Stimulated activated CD4-positive, alpha-beta T cell treated with anti-CD3 and anti-CD28 coated beads, Interleukin-15, amount 100 ng/mL, for 24 hours (primary cell): ENCODE data around the gene EFCAB5.
"Not testable (repeated sequence)": the region's sequence is repeated elsewhere in the genome, so short reads cannot be mapped to it uniquely, and the experiment has no call there.

Experiments used
- DNase-seq: peaks from one replicate; pipeline ENCODE4 v3.0.0-alpha.2; 2020

The EFCAB5 gene

DNA sequence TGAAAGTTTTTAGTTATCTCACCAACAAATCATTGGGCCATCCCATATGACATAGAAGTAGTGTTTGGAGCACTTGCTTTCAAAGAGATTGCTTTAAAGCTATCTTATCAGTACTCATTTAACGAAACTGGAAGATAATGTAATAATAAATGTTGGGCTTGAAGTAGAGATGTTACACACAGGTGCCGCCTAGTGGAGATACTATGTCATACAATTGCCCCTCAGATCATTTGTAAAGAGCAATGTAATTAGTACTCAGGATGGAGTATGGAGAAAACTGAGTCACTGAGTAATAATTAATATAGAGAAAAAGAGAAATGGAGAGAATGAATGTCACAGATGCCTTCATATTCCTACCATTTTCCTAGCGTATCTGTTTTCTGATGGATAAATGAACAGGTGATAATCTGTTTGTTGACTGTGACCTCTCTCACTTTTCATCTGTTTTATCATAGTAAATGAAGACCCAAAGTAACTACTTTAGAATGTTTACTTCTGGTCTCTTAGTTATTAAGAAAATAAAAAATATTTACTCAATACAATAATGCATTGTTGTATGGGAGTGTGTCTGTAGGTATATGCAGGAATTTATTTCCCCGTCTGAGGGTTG, 80.4 kb downstream of the EFCAB5 start:
- peak; percentile 37 for DNase-seq

DNA sequence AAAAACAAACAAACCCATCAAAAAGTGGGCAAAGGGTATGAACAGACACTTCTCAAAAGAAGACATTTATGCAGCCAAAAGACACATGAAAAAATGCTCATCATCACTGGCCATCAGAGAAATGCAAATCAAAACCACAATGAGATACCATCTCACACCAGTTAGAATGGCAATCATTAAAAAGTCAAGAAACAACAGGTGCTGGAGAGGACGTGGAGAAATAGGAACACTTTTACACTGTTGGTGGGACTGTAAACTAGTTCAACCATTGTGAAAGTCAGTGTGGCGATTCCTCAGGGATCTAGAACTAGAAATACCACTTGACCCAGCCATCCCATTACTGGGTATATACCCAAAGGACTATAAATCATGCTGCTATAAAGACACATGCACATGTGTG, 83.9 kb downstream of the EFCAB5 start:
- not testable (repeated sequence) for DNase-seq

DNA sequence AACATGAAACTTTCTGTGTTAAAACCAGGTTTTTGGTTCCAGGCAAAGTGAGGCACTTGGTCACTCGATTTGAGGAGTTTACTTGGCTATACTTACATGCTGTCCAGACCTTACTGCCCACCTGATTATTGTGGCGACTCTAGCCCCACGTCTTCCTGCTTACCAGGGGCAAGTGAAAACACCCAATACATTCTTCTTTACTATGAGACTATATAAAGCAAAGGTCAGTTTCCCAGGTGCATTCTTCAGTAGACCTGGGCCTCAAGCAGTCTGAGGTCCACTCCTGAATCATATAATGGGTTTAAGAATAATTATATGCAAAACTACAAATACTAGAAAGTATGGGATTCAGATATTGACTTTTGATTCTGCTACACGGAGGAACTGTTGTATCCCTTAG, 86.2 kb downstream of the EFCAB5 start:
- no peak for DNase-seq

DNA sequence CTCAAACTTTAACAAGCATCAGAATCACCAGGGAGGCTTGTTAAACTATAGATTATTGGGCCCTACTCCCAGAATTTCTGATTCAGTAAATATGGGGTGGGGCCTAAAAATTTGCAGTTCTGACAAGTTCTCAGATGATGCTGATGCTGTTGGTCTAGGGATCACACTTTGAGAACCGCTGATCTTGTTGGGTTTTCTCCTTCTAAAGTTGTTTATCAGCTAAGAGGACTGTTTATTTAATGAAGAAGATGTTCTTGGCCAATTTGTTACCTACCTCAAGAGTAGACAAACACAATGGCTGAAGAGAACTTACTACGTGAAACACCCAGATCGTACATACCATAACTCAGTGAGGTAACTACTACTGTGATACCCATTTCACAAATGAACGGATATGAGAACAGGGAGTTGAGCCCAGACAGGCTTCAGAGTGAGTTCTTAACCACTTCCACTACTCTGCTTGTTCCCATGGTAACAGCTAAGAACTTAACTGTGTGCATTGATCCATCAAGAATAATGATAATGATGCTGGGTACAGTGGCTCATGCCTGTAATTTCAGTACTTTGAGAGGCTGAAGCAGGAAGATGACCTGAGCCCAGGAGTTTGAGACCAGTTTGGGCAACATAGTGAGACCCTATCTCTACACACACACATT, 89.9 kb downstream of the EFCAB5 start:
- no peak for DNase-seq

DNA sequence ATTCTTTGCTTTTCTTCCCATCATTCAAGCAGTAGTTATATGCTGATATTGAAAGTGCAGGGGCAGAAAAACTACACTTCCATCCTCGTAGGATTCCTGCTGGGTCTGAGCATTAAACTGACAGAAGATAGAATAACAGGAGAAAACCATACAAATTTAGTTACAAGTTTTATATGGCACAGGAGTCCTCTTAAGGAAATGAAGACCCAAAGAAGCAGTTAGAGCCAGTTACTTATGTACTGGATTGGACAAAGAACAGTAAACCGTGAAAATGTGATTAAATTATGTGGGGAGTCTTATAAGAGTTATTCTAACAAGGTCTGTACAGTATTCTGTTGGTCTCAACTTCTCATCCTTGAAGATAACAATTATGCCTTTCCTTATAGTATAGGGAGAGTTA, 93.9 kb downstream of the EFCAB5 start:
- no peak for DNase-seq

DNA sequence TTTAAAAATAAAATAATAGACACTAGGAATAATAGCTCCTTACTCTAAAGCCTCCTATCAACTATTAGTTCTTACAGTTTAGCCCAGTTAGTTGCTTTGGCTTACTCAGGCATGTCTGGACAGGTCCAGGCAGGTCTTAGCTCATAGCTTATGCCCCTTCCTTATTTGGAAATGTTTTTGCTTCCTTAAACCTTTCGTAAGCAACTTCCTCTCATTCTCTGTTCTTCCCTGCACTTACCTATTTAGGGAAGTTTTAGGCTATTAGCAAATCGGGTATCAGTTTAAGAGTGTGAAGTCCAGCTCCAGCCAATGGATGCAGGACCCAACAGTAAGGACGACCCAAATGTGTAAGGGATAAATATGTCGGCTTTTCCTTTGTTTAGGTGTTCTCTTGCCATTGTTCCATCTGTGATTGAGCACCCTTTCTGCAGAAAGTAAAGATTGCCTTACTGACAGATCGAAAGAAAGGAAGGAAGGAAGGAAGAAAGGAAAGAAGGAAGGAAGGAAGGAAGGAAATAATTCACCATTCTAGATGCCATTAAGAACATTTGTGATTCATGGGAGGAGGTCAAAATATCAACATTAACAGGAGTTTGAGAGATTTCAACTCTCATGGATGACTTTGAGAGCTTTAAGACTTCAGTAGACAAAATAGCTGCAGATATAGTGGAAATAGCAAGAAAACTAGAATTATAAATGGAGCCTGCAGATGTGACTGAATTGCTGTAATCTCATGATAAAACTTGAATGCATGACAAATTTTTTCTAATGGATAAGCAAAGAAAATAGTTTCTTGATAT, 99.5 kb downstream of the EFCAB5 start:
- not testable (repeated sequence) for DNase-seq

DNA sequence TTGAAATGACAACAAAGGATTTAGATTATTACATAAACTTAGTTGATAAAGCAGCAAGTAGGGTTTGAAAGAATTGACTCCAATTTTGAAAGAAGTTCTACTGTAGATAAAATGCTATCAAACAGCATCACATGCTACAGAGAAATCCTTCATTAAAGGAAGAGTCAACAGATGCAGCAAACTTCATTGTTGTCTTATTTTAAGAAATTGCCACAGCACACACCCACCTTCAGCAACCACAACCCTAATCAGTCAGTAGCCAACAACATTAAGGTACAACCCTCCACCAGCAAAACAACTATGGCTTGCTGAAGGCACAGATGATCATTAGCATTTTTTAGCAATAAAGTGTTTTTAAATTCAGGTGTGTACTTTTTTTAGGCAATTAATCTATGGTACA, 100.1 kb downstream of the EFCAB5 start:
- DNase-seq: no peak

DNA sequence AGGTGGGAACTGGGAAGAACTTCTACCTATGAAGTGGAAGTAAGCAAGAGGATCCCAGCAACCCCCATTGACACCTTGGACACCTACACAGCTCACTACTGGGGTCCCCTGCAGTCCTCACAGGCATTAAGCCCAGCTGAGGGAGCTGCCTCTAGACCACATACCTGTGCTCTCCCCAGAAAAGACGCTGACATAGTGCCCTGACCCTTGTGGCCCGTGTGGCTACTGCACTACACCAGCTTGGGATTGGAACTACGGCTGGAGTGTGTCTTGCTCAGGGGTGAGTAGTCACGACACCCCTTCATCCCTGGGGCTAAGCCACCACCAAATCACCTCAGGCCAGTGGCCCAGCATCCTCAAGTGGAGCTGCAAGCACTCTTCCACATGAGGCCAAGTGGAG, 120.9 kb downstream of the EFCAB5 start:
- no peak for DNase-seq

DNA sequence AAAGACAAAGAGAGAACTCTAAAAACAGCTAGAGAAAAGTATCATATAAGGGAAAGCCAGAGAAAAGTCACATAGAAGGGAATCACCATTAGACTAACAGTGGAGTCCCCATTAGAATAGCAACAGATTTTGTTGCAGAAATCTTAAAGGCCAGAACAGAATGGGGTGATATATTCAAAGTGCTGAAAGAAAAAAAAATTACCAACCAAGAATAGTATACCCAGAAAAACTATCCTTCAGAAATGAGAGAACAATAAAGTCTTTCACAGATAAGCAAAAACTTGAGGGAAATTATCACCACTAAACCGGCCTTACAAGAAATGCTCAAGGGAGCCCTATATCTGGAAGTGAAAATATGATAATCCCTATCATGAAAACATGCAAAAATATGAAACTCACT, 123.3 kb downstream of the EFCAB5 start:
- no peak for DNase-seq

DNA sequence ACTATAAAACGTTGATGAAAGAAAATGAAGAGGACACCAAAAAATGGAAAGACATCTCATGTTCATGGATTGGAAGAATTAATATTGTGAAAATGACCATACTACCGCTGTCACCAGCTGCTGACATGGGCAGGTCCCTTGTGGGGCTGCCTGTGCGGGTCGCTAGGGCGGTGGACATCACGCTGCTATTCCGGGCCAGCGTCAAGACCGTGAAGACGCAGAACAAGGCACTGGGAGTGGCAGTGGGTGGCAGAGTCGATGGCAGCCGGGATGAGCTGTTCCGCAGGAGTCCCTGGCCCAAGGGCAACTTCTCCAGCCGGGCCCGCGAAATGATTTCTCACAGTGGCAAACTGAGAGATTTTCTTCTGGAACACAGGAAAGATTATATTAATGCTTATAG, 127.0 kb downstream of the EFCAB5 start:
- DNase-seq: no peak

DNA sequence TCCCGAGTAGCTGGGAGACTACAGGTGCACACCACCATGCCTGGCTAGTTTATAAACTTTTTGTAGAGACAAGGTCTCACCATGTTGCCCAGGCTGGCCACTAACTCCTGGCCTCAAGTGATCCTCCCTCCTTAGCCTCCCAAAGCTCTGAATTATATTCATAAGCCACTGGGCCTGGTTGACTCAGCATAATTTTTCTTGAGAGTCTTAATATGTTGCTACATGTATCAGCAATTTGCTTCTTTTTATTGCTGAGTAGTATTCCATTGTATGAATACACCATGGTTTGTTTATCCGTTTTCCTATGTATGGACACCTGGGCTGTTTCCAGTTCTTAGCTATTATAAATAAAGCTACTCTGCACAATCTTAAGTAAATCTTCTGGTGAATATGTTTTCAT, 132.8 kb downstream of the EFCAB5 start:
- no peak for DNase-seq

DNA sequence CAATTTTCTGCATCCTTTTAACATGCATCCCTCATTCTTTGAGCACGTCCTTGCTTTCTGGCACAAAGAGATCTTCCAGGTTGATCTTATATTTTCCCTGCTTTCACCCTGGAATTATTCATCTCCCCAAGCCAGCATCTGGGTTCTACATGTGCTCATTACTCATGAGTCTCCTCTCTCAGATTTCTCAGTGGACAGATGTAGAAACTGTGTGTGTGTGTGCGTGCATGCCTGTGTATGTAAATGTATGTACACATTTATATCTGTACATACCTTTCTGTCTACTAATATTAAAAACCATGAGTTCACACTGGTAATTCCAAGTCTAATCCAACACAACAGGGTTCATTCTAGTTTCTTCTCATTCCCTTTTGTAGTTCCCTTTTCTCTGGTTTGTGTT, 133.3 kb downstream of the EFCAB5 start:
- DNase-seq: no peak

DNA sequence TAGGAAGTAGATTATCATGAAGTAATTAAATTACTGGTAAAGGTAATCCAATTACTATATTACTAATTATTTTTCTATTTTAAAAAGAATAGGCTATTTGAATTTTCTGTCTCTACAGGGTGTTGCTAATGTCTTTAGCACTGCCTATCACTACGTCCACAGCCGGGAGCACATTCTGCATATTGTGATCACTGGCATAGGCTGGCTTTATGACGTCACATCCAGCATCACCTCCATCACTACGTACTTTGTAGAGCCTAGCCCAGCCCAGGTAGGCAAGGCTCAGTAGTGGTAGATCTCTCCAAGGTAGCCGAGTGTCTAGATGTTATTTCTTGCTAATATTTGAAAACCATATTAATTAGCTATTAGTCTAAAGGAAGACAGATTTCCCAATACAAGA, 141.3 kb downstream of the EFCAB5 start:
- DNase-seq: no peak

DNA sequence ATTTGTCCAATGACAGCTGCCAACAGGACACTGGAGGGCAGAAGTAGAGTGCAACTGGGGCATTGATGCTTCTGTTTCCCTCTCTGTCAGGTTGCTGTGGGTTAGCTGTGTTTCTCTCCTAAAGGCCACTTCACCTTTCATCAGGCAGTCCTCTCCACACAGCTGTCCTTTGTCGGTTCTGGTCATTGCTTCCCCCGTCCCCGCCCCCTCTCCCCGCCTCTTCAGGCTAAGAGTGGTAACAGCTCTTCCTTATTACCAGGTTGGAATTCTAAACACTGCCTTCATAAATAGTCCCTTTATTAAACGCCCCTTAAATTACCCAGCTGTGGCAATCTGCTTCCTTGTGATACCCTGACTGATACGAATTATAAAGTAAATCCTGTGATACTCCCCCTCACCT, 143.4 kb downstream of the EFCAB5 start:
- no peak for DNase-seq

DNA sequence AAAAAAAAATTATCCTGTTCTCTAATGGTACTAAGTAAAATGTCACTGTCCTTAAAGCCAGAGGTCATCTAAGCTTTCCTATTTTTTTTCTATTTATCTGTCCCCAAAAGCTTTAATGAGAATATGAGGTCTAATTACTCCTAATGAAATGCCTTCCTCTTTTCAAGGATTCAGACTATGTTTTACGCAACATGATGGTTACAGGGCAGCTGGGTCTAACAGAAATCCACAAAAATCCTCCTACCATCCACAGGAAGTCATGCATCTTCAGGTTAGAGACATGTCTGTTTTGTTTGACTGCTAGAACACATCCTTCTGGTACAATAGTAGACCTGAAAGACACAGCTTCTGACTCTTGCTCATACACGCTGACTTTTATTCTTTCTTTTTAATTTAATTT, 145.5 kb downstream of the EFCAB5 start:
- DNase-seq: no peak

DNA sequence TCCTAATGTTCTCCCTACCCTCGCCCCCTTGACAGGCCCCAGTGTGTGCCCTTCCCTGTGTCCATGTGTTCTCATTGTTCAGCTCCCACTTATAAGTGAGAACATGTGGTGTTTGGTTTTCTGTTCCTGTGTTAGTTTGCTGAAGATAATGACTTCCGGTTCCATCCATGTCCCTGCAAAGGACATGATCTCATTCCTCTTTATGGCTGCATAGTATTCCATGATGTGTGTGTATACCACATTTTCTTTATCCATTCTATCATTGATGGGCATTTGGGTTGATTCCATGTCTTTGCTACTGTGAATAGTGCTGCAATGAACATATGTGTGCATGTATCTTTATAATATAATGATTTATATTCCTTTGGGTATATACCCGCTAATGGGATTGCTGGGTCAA, 146.0 kb downstream of the EFCAB5 start:
- not testable (repeated sequence) for DNase-seq

DNA sequence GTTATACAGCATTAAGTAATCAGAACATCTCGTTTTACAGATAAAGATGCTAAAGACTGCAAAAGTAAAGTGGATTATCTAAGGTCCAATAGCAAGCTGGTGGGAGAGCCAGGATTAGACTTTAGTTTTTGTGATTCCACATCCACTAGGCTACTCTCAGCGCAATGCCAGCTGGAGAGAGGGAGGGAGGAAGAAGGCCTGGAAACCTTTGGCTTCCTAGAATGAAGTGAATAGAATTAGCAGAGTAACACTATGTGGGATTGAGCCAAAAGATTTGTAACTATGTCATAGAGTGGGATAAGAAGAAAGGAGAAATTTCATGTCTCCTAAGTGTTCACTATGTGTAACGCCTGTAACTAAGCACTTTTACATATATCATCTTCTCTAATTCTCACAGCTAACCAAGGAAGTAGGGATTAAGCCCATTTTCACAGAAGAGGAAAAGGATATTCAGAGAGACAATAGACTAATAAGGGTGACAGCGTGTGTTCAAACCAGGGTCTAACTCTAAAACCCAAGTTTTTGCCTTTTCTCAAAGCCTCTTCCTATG, 149.8 kb downstream of the EFCAB5 start:
- DNase-seq: no peak

DNA sequence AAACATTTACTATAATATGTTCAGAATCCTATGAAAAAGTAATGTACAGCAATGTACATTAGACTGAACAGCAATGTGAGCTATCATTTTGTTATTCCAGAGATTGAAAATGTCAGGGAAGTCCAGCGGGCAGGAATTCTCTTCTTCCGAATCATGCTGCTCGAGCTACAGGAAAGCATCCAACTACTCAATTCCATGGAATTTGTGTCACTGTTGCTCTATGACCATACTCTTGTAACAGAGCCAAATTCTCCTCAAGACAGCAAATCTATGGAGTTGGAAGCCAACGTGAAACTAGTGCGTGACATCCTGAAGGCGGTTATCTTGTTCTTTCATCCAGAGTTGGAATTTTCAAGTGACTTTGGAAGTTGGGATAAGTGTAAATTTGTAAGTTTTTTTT, 150.3 kb downstream of the EFCAB5 start:
- DNase-seq: no peak

DNA sequence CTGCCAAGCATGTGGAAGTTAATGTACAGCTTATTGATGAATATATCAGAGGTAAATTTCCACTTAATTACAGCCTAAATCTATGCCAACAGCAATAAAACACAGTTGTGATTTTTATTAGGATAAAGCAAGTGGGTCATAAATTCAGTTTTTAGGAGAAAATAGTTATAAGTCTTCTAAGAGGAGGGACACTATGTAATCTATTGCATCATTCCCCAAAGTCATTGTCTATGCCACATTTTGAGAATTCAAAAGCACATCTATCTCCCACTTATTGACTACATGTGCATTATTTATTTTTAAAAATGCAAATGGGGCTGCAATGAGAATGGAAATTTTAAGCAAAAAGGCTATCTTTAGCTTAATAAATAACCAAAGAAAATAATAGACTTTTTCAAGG, 151.5 kb downstream of the EFCAB5 start:
- no peak for DNase-seq

DNA sequence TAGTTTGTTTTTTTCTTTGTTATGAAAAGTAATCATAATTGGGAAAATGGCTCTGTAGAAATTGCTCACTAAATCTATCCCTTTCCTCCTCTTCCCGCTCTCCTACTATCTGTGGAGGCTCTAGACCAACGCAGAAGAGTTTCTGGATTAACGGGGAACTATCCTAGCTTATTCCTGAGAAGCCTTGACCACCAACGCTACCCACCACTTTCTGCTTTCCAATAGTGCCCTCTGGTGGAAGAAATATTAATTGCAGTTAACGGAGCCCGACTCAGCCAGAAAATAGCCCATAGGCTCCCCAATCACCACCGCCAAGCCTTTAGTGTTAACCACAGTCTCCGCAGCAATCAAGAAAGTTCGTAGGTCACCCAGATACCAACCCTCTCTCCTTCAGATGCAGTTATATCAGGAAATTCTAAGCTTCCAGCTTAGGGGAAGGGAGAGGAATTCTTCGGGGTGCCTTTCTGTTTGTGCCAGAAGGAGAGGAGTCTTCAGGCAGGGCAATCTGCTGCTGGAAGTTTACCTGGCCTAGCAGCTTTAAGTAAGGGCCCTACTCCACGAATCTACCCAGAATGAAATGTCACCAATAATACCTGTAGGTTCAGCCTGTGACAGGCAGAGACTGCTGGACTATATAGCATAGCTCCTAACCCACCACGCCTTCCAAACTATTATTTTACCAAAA, 152.2 kb downstream of the EFCAB5 start:
- peak; percentile 47 for DNase-seq

DNA sequence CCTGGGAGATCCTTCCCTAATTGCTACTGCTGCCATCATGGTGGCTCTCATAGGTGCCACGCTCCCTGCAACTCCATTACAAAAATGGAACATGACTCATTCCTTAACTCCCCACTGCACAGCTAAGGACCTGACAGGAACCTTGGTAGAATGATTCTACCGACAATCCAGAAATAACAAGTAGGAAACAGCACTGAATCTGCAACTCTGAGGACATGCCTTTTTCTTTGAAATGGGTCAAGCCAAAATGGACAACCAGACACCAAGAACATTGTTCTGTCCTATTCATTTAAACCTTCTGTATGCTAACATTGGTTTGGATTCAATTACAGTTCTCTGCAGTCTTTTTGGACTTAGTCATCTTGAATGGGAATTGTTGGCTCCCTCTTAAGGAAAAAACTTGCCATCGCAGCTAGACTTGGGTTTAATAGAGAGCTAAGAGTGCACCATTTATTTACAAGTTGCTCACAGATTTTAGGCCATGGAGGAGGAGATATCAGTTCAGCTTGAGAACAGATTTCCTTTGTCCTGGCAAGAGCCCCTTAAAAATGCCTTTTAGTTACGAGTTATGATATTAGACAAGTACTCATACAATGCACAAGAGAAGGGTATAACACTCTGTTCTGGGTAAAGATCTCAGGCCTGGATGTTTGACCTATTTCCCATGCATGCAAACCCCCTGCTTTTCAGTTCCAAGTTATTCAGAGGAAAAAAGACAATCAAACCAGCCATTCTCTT, 154.2 kb downstream of the EFCAB5 start:
- no peak for DNase-seq

DNA sequence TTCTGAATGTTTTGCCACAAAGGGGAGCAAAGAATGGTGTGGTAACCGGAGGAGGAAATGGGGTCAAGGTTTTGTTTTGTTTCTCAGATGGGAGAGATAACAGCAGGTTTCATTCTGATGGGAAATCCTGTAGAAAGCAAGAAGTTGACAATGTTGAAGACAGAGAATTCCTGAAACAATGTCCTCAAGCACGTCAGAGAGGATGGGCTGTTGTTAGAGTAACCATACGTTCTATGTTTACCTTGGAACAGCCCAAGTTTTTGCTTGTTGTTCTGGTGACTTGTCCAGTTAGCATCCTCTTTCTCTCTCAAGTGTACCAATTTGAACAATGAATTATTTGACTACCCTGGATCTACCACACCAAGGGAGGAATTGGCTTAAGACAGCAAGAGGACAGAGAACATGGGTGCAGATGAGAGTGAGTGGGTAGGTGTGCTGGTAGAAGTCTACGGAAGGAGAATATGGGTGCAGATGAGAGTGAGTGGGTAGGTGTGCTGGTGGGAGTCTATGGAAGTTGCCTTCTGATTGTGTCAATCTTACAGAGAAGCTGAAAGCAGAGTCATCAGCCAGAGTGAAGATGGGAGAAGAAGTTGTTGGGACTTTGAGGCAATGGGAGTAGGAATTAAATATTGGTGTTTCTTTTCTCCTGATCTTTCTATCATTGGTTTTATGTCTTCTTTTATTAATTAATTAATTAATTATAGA, 160.4 kb downstream of the EFCAB5 start:
- no peak for DNase-seq
